Esophagus muscularis mucosa (tissue), 4 donors: ENCODE measurements around the gene FRRS1. TPM values are rescaled to one million over a fixed set of nuclear protein-coding genes. Genes with fewer than 3 reads are reported as not detected.
"Not testable (repeated sequence)": the region's sequence is repeated elsewhere in the genome, so short reads cannot be mapped to it uniquely, and the experiment has no call there.

Experiments
- DNase-seq: peaks from one replicate; pipeline ENCODE4 v3.0.0-alpha.2; 2017; ENCODE audit errors: extremely low spot score
- H3K27ac ChIP-seq, 4 donors: fragments of 200-600 bp; sonication (generic); replicated peaks in 1 of 4; 1 replicate in 3 of 4; 2 replicates in 1 of 4; pipeline ENCODE4 v1.5.1; 2016 to 2019; ENCODE audit warnings: mild to moderate bottlenecking in 1 of 4
- H3K27me3 ChIP-seq, 4 donors: fragments of 200-600 bp; sonication (generic); one replicate each; pipeline versions ENCODE4 v1.5.1 to v1.6.0; 2016 to 2019
- H3K36me3 ChIP-seq, 4 donors: fragments of 200-600 bp; sonication (generic); one replicate each; pipeline ENCODE4 v1.5.1; 2016 to 2019
- H3K4me1 ChIP-seq, 4 donors: fragments of 200-600 bp; sonication (generic); one replicate each; pipeline ENCODE4 v1.5.1; 2016 to 2019
- H3K4me3 ChIP-seq, 4 donors: fragments of 200-600 bp; sonication (generic); 1 replicate in 2 of 4; 2 replicates in 2 of 4; pipeline ENCODE4 v1.5.1; 2016 to 2019; ENCODE audit warnings: mild to moderate bottlenecking in 4 of 4, moderate library complexity in 1 of 4
- H3K9me3 ChIP-seq, 4 donors: fragments of 200-600 bp; sonication (generic); 1 replicate in 3 of 4; 2 replicates in 1 of 4; pipeline ENCODE4 v1.5.1; 2016 to 2019
- EP300 ChIP-seq: sonication (generic); formaldehyde crosslinking; IDR thresholded peaks from one replicate; pipeline ENCODE4 v1.6.1; 2017; ENCODE audit warnings: antibody characterized with exemption
- POLR2A ChIP-seq: fragments of 450-650 bp; IDR thresholded peaks from one replicate; pipeline ENCODE4 v1.6.1; 2017; ENCODE audit warnings: antibody characterized with exemption, moderate library complexity, mild to moderate bottlenecking, low read depth
- POLR2AphosphoS5 ChIP-seq, 2 donors: sonication (generic); formaldehyde crosslinking; IDR thresholded peaks; one replicate each; pipeline ENCODE4 v1.6.1; 2017; ENCODE audit warnings: antibody characterized with exemption in 2 of 2
- WGBS: methylation state at CpG from one replicate; pipeline ENCODE4 v1.1.5; 2018; 5-methylcytosine and 5-hydroxymethylcytosine counted together
- intact Hi-C: fragments of 100-400 bp; cut with DNase I; formaldehyde crosslinking; loops from one replicate; pipeline ENCODE4 v1.15.1; 2023
- total RNA-seq, 4 donors: library from RNA; depleted of rRNA; stranded (reverse); fragments of >200 nt; gene quantifications; one replicate each; pipeline versions ENCODE4 v1.1.0 to v1.2.1, GENCODE V29; 2016
- TF ChIP-seq, protein P1 (sequence below), 3 experiments: fragments of 200-600 bp in 2 of 3; fragments of 450-650 bp in 1 of 3; sonication (generic) in 2 of 3; IDR thresholded peaks; one replicate each; pipeline ENCODE4 v1.5.1; 2017 to 2019; ENCODE audit warnings: antibody characterized with exemption in 3 of 3, mild to moderate bottlenecking in 2 of 3, moderate library complexity in 1 of 3

The FRRS1 gene
- total RNA-seq, 4 donors from 2014 or later, result 3.0 to 5.0 (median 3.2) TPM

DNA sequence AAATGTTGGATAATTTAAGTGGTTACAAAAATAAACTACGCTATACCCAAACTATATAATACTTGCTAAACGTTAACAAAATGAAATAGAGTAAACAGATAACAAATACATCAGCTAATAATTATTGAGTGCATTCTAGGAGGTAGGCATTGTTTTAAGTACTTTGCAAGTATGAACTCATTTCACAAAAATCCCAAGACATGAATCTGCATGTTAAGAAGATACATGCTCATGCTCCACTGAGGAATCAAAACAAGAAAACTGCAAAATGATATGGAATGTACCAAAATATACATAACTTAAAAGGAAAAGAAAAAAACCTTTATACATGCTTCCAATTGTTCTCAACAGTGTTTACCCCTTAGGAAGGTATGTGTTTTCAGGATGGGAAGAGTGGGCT, 2.5 kb downstream of the FRRS1 start:
- WGBS, result 72% methylated on average over 2 of the region's 2 CpGs
- Histone ChIP-seq H3K36me3 (no peaks in the 10 kb centered on the region), H3K27me3 (no peaks in the 10 kb centered on the region), H3K9me3 (no peaks in the 10 kb centered on the region), H3K4me1 (peaks cover 5 to 14% (median 9%) of the 10 kb centered on the region in 4 donors), H3K4me3 (no peak overlapping the region), H3K27ac (no peak overlapping the region)
- no peak for DNase-seq
- intact Hi-C loops, result no loop called here
- TF ChIP-seq EP300 (no peak), POLR2AphosphoS5 (IDR thresholded peaks at IDR 0.05) (no peak), POLR2A (no peak)
- TF ChIP-seq, protein P1, sequence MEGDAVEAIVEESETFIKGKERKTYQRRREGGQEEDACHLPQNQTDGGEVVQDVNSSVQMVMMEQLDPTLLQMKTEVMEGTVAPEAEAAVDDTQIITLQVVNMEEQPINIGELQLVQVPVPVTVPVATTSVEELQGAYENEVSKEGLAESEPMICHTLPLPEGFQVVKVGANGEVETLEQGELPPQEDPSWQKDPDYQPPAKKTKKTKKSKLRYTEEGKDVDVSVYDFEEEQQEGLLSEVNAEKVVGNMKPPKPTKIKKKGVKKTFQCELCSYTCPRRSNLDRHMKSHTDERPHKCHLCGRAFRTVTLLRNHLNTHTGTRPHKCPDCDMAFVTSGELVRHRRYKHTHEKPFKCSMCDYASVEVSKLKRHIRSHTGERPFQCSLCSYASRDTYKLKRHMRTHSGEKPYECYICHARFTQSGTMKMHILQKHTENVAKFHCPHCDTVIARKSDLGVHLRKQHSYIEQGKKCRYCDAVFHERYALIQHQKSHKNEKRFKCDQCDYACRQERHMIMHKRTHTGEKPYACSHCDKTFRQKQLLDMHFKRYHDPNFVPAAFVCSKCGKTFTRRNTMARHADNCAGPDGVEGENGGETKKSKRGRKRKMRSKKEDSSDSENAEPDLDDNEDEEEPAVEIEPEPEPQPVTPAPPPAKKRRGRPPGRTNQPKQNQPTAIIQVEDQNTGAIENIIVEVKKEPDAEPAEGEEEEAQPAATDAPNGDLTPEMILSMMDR (IDR thresholded peaks at IDR 0.05), result no peak

DNA sequence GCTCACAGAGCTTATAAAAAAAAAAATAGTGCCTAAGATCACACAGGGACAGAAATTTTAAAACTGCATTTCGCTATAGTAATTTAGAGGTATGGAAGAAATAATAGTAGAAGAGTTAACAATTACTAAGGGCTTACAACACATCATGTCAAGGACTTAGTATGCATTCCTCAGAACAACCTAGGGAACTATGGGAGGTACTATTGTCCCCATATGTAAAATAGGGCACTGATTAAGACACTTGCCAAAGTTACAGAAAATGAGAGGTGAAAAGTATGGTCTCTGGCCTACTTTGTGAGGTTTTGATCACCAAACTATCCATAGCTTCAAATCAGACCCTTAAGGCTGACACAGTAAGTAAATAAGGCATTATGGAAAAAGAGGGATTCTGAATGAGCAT, 4.7 kb downstream of the FRRS1 start:
- Histone ChIP-seq H3K9me3 (no peaks in the 10 kb centered on the region), H3K27me3 (no peaks in the 10 kb centered on the region), H3K4me3 (no peak overlapping the region), H3K4me1 (peaks cover 2 to 8% (median 5%) of the 10 kb centered on the region in 4 donors), H3K36me3 (no peaks in the 10 kb centered on the region), H3K27ac (no peak overlapping the region)
- DNase-seq, result no peak
- intact Hi-C loops, result no loop called here
- TF ChIP-seq EP300, result no peak
- no peak for TF ChIP-seq POLR2A
- TF ChIP-seq, protein P1 (IDR thresholded peaks at IDR 0.05), result no peak
- no peak for TF ChIP-seq POLR2AphosphoS5 (IDR thresholded peaks at IDR 0.05)
- 96% methylated on average over 1 of the region's 1 CpG for WGBS

DNA sequence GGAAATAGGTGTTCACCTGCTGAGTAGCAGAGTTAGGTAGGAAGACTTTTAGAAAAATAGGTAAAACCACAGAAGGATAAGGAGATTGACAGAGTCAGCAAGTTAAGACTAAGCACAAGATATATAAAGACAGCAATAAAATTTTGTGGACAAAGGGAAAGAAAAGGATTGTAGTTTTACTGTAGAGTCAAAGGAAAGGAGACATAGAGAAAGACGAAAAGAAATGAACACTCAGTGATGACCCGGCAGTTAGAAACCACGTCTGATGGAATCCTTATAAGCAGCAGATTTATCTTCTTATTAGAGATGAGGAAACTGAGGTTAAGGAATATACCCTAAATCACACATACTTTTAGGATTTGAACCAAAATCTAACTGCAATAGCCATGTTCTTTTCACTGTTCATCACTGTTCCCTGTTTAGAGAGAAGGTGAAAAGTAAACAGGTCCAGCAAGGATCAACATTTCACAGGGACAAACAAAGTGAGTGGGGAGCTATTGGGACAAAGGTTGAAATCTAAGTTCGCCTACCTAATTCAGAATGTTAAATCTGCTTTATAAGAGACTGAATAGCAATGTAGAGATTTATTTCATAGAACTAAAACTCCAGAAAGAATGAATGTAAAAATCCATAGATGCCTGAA, 6.8 kb downstream of the FRRS1 start:
- H3K4me1 ChIP-seq, result no peaks in the 10 kb centered on the region
- TF ChIP-seq POLR2AphosphoS5 (IDR thresholded peaks at IDR 0.05) (no peak), POLR2A (no peak), EP300 (no peak)
- TF ChIP-seq, protein P1 (IDR thresholded peaks at IDR 0.05), result no peak
- H3K27ac ChIP-seq, result no peak overlapping the region
- intact Hi-C loops, result no loop called here
- H3K36me3 ChIP-seq, result no peaks in the 10 kb centered on the region
- DNase-seq, result no peak
- H3K9me3 ChIP-seq, result no peaks in the 10 kb centered on the region
- no peak overlapping the region for H3K4me3 ChIP-seq
- no peaks in the 10 kb centered on the region for H3K27me3 ChIP-seq
- 84% methylated on average over 4 of the region's 4 CpGs for WGBS

DNA sequence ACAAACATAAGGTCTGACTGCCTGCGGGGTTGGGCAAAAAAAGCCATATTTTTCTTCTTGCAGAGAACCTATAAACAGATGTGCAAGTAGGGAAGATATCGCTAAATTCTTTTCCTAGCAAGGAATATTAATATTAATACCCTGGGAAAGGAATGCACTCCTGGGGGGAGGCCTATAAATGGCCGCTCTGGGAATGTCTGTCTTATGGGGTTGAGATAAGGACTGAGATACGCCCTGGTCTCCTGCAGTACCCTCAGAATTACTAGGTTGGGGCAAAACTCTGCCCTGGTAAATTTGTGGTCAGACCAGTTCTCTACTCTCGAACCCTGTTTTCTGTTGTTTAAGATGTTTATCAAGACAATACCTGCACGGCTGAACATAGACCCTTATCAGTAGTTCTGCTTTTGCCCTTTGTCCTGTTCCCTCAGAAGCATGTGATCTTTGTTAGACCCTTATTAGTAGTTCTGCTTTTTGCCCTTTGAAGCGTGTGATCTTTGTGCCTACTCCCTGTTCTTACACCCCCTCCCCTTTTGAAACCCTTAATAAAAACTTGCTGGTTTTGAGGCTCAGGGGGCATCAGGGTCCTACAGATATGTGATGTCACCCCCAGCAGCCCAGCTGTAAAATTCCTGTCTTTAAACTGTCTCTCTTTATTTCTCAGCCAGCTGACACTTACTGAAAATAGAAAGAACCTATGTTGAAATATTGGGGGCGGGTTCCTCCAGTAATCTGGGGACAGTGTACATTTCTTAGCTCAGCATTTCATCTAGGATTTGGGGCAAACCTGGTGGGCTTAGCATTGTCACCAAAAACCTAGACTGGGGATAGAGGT, 7.5 kb downstream of the FRRS1 start:
- H3K4me3 ChIP-seq, H3K9me3 ChIP-seq, H3K27me3 ChIP-seq, H3K4me1 ChIP-seq, H3K36me3 ChIP-seq, H3K27ac ChIP-seq, intact Hi-C loops, DNase-seq: not testable (repeated sequence)
- WGBS, result 96% methylated on average over 8 of the region's 8 CpGs

DNA sequence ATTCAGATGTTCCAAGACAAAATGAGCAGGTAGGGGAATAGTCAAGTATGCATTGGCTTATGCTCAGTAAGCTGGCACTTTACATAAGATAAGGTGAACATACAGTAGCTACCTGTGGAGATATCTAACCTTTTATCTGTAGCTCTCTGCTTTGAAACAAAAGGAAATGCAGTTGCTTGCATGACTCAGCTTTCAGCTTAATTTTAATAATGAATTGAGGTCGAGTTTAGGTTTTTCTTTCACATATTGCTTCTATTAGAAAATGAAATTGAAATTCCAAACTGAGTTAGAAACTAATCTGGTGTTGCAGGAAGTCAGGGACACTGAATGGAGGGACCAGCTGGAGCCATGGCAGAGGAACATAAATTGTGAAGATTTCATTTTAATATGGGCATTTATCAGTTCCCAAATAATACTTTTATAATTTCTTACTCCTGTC, 8.3 kb downstream of the FRRS1 start:
- Histone ChIP-seq H3K4me3 (no peak overlapping the region), H3K9me3 (no peaks in the 10 kb centered on the region), H3K27ac (no peak overlapping the region), H3K4me1 (no peaks in the 10 kb centered on the region), H3K36me3 (no peaks in the 10 kb centered on the region), H3K27me3 (no peaks in the 10 kb centered on the region)
- intact Hi-C loops, result no loop called here
- DNase-seq, result no peak
- 21% methylated on average over 1 of the region's 1 CpG for WGBS
- TF ChIP-seq POLR2A, result no peak
- TF ChIP-seq, protein P1 (IDR thresholded peaks at IDR 0.05), result no peak
- TF ChIP-seq EP300, result no peak
- TF ChIP-seq POLR2AphosphoS5 (IDR thresholded peaks at IDR 0.05), result no peak
